ENCODE measurements around the gene TANC1.

- TF ChIP-seq CTCF (IDR thresholded peaks at IDR 0.05; ENCODE audit: borderline replicate concordance, extremely low read depth, low read length, poor library complexity, severe bottlenecking) (no peak), EZH2 (IDR thresholded peaks at IDR 0.05; ENCODE audit: borderline replicate concordance, low read depth, low read length, severe bottlenecking) (no peak)
Observed at GRCh38 chr2:158989165-158989564, 20.7 kb downstream of the TANC1 start.

All from DND-41 (cell line).